GM12878 (cell line): ENCODE measurements around the gene PDRG1.

ENCODE experiments used
- ATF7 ChIP-seq: fragments of 450-650 bp; IDR thresholded peaks from 2 replicates; pipeline ENCODE4 v1.6.1; 2016; ENCODE audit warnings: low read depth, mild to moderate bottlenecking
- CHD1 ChIP-seq: IDR thresholded peaks from 2 replicates; pipeline ENCODE4 v1.6.1; 2012; ENCODE audit warnings: low read depth, low read length, improper control_type of control experiment
- EED ChIP-seq: sonication (generic); IDR thresholded peaks from 2 replicates; pipeline ENCODE4 v1.6.1; 2016; ENCODE audit warnings: antibody characterized with exemption, low read depth
- EZH2 ChIP-seq: IDR thresholded peaks from 2 replicates; pipeline ENCODE4 v1.6.1; 2012; ENCODE audit warnings: low read depth, mild to moderate bottlenecking, control low read depth, inconsistent platforms, low read length, borderline replicate concordance; ENCODE audit not compliant: control insufficient read depth
- NFYA ChIP-seq: IDR thresholded peaks from 2 replicates; pipeline ENCODE4 v1.6.1; 2011; ENCODE audit warnings: low read depth, mild to moderate bottlenecking, low read length, improper control_type of control experiment, borderline replicate concordance
- TF ChIP-seq, protein P1 (sequence below), 3 experiments: IDR thresholded peaks in 2 of 3; conservative IDR thresholded peaks in 1 of 3; 2 replicates each; pipeline ENCODE4 v1.5.1; 2011; ENCODE audit warnings: low read depth in 3 of 3, low read length in 3 of 3, mild to moderate bottlenecking in 3 of 3, control low read depth in 2 of 3, moderate library complexity in 2 of 3, inconsistent platforms in 1 of 3, mixed read lengths in 1 of 3; ENCODE audit not compliant: control insufficient read depth in 2 of 3, insufficient read depth in 1 of 3; ENCODE audit errors: extremely low read depth in 1 of 3

DNA sequence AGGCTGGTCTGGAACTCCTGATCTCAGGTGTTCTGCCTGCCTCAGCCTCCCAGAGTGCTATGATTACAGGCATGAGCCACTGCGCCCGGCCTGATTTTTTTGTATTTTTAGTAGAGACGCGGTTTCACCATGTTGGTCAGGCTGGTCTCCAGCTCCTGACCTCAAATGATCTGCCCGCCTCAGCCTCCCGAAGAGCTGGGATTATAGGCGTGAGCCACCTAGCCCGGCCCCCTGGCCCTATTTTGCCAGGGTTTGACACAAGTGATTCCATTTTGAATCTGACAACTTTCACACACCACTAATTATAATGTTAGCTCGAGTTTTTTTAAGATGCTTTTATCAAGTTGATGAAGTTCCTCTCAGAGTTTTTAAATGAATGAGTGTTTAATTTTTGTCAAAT, 55.8 kb downstream of the PDRG1 start:
- TF ChIP-seq, protein P1, sequence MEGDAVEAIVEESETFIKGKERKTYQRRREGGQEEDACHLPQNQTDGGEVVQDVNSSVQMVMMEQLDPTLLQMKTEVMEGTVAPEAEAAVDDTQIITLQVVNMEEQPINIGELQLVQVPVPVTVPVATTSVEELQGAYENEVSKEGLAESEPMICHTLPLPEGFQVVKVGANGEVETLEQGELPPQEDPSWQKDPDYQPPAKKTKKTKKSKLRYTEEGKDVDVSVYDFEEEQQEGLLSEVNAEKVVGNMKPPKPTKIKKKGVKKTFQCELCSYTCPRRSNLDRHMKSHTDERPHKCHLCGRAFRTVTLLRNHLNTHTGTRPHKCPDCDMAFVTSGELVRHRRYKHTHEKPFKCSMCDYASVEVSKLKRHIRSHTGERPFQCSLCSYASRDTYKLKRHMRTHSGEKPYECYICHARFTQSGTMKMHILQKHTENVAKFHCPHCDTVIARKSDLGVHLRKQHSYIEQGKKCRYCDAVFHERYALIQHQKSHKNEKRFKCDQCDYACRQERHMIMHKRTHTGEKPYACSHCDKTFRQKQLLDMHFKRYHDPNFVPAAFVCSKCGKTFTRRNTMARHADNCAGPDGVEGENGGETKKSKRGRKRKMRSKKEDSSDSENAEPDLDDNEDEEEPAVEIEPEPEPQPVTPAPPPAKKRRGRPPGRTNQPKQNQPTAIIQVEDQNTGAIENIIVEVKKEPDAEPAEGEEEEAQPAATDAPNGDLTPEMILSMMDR (IDR thresholded peaks at IDR 0.05 in 2 of 3, conservative IDR thresholded peaks at IDR 0.05 in 1 of 3; ENCODE audit: control insufficient read depth in 2 of 3, extremely low read depth in 1 of 3, insufficient read depth in 1 of 3, low read depth in 3 of 3, low read length in 3 of 3) = no peak
- TF ChIP-seq ATF7 (no peak), EZH2 (no peak), CHD1 (no peak), NFYA (no peak), EED (no peak)
